PFSK-1 (cell line): ENCODE data around the gene IFT22.

ENCODE experiments used
- FOXP2 ChIP-seq: optimal IDR thresholded peaks from 2 replicates; pipeline ENCODE3; 2011; ENCODE audit warnings: borderline replicate concordance, control low read depth, inconsistent platforms; ENCODE audit not compliant: insufficient read depth; ENCODE audit errors: extremely low read length, extremely low read depth
- POLR2AphosphoS5 ChIP-seq: IDR thresholded peaks from 2 replicates; pipeline ENCODE4 v1.6.1; 2012; ENCODE audit warnings: low read depth, mild to moderate bottlenecking, control low read depth, low read length, moderate library complexity
- SIN3A ChIP-seq: IDR thresholded peaks from 2 replicates; pipeline ENCODE4 v1.6.1; 2012; ENCODE audit warnings: mild to moderate bottlenecking, low read length, moderate library complexity, borderline replicate concordance; ENCODE audit not compliant: insufficient read depth
- TAF1 ChIP-seq: IDR thresholded peaks from 2 replicates; pipeline ENCODE4 v1.6.1; 2012; ENCODE audit warnings: low read length, control low read depth, borderline replicate concordance; ENCODE audit not compliant: insufficient read depth
- TF ChIP-seq, protein P1 (sequence below), 2 experiments: IDR thresholded peaks; 2 replicates each; pipeline versions ENCODE4 v1.6.1 to v1.8.0; 2011 to 2012; ENCODE audit warnings: low read depth in 2 of 2, low read length in 2 of 2, control low read depth in 1 of 2, inconsistent platforms in 1 of 2, mild to moderate bottlenecking in 1 of 2, moderate library complexity in 1 of 2; ENCODE audit not compliant: insufficient read depth in 1 of 2

The IFT22 gene

DNA sequence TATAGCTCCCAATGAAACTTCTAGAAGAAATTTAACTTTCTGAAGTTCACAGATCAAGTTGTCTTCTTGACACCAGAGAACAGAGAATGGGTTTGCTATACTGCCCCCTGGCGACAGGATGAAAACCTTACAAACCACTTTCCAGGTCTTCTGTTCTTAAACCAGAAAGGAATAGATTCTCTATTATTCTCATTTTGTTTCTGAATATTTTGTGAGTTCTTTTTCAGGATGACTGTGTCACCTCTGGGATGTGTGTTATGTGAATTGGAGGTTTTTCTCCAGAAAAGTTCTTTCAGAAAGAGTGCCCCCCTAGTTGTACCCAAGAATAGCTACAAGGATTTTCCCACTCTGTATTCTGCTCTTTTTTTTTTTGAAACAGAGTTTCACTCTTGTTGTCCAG, 6.3 kb downstream of the IFT22 start:
- TF ChIP-seq SIN3A: no peak

DNA sequence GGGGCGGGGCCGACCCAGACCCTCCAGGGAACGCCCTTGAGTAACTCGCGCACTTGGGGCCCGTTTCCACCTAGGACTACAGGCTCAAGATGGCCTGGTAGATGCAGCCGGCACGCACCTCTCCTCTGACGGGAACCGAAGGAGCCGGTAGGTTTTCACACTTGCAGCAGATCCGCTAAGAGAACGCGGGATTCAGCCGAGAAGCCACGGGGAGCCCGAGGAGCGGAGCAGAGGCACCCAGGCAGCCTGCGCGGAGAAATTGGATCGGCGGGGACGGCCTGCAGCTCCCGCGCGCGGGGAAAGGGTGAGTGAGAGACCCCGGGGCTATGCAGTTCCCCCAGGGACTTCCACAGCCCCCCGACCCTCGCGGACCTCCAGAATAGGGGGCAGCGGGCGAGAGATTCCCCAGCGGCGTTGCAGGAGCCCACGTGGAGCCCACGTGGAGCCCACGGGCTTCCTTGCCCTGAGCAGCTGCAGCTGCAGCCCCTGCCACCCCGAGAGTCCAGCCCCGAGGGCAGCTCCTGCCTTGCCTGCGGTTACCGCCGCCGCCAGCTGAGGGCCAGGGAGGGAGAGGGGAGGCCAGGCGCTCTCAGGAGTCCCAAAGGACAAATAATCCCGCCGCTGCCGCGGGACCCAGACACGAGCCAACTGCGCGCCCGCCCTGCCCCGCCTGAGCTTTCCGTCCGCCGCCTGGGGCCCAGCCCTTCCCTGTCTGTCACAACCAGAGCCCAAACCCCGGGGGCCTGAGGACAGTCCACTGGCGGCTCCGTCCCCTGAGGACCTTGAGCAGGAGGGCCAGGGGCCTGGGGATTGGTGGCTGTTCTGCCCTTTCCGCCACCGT, 13.1 kb downstream of the IFT22 start:
- TF ChIP-seq TAF1 (no peak), POLR2AphosphoS5 (no peak), SIN3A (no peak), FOXP2 (no peak)
- TF ChIP-seq, protein P1, sequence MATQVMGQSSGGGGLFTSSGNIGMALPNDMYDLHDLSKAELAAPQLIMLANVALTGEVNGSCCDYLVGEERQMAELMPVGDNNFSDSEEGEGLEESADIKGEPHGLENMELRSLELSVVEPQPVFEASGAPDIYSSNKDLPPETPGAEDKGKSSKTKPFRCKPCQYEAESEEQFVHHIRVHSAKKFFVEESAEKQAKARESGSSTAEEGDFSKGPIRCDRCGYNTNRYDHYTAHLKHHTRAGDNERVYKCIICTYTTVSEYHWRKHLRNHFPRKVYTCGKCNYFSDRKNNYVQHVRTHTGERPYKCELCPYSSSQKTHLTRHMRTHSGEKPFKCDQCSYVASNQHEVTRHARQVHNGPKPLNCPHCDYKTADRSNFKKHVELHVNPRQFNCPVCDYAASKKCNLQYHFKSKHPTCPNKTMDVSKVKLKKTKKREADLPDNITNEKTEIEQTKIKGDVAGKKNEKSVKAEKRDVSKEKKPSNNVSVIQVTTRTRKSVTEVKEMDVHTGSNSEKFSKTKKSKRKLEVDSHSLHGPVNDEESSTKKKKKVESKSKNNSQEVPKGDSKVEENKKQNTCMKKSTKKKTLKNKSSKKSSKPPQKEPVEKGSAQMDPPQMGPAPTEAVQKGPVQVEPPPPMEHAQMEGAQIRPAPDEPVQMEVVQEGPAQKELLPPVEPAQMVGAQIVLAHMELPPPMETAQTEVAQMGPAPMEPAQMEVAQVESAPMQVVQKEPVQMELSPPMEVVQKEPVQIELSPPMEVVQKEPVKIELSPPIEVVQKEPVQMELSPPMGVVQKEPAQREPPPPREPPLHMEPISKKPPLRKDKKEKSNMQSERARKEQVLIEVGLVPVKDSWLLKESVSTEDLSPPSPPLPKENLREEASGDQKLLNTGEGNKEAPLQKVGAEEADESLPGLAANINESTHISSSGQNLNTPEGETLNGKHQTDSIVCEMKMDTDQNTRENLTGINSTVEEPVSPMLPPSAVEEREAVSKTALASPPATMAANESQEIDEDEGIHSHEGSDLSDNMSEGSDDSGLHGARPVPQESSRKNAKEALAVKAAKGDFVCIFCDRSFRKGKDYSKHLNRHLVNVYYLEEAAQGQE (IDR thresholded peaks at IDR 0.05; ENCODE audit: insufficient read depth in 1 of 2, low read depth in 2 of 2, low read length in 2 of 2): no peak

DNA sequence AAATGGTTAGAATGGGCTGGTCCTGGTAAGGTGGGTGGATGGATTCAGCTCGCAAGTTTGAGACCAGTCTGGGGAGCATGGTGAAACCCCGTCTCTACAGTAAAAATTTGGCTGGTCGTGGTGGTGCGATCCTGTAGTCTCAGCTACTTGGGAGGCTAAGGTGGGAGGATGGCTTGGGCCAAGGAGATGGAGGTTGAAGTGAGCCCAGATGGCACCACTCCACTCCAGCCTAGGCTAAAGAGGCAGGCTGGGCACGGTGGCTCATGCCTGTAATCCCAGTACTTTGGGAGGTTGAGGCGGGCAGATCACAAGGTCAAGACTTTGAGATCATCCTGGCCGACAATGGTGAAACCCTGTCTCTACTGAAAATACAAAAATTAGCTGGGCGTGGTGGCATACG, 15.3 kb downstream of the IFT22 start:
- TF ChIP-seq SIN3A: no peak
- TF ChIP-seq, protein P1 (IDR thresholded peaks at IDR 0.05; ENCODE audit: insufficient read depth in 1 of 2, low read depth in 2 of 2, low read length in 2 of 2): no peak
- no peak for TF ChIP-seq TAF1
- TF ChIP-seq FOXP2: no peak
- TF ChIP-seq POLR2AphosphoS5: no peak

DNA sequence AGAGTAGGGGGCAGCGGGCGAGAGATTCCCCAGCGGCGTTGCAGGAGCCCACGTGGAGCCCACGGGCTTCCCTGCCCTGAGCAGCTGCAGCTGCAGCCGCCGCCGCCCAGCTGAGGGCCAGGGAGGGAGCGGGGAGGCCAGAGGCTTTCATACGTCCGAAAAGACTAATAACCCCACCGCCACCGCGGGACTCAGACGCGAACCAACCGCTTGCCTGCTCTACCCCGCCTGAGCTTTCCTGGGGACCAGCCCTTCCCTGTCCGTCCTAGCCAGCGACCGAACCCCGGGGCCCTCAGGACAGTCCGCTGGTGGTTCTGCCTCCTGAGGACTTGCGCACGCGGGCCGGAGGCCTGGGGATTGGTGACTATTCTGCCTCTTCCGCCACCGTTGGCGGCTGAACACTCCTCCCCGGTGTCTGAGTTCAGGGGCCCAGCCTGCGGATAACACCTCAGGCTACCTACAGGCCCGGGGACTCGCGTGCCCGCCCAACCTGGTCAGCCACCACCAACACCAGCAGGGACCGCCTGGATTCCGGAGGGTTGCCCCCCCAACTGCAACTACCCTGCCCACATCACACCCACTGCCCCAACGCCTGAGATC, 18.4 kb downstream of the IFT22 start:
- TF ChIP-seq SIN3A (no peak), FOXP2 (no peak), TAF1 (no peak), POLR2AphosphoS5 (no peak)
- TF ChIP-seq, protein P1 (IDR thresholded peaks at IDR 0.05; ENCODE audit: insufficient read depth in 1 of 2, low read depth in 2 of 2, low read length in 2 of 2): no peak

DNA sequence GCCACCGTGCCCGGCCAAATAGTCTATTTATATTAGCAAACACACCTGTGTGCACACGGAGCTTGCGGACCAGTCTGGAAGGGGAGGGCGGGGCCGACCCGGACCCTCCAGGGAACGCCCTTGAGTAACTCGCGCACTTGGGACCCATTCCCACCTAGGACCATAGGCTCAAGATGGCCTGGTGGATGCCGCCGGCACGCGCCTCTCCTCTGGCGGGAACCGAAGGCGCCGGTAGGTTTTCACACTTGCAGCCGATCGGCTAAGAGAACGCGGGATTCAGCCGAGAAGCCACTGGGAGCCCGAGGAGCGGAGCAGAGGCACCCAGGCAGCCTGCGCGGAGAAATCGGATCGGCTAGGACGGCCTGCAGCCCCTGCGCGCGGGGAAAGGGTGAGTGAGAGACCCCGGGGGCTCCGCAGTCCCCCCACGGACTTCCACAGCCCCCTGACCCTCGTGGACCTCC, 18.9 kb downstream of the IFT22 start:
- TF ChIP-seq TAF1 (no peak), FOXP2 (no peak), POLR2AphosphoS5 (no peak), SIN3A (no peak)
- TF ChIP-seq, protein P1 (IDR thresholded peaks at IDR 0.05; ENCODE audit: insufficient read depth in 1 of 2, low read depth in 2 of 2, low read length in 2 of 2): no peak
